Astrocyte (in vitro differentiated cells and primary cell): Measurements from ENCODE around the gene TUT7. TPM values are rescaled to one million over a fixed set of nuclear protein-coding genes. Genes with fewer than 3 reads are reported as not detected.

Source experiments
- DNase-seq: peaks from one replicate; pipeline ENCODE4 v3.0.0-alpha.2; 2010; ENCODE audit warnings: low read depth
- FAIRE-seq: peaks from 2 replicates; lab custom pipeline; 2011; peaks lifted over from hg19 to GRCh38; lab: Jason Lieb, UNC
- H2AFZ ChIP-seq: 2 replicates; pipeline ENCODE4 v1.6.0; 2012; ENCODE audit warnings: low read depth, low read length, inconsistent platforms
- H3K27ac ChIP-seq: 2 replicates; pipeline ENCODE4 v1.5.1; 2011; ENCODE audit warnings: low read depth, low read length, inconsistent platforms
- H3K27me3 ChIP-seq: 2 replicates; pipeline ENCODE4 v1.6.0; 2011; ENCODE audit warnings: low read length, inconsistent platforms; ENCODE audit not compliant: insufficient read depth
- H3K36me3 ChIP-seq: 2 replicates; pipeline ENCODE4 v1.5.1; 2011; ENCODE audit warnings: low read length, inconsistent platforms; ENCODE audit not compliant: insufficient read depth
- H3K4me1 ChIP-seq: 2 replicates; pipeline ENCODE4 v1.5.1; 2011; ENCODE audit warnings: low read length, inconsistent platforms; ENCODE audit not compliant: insufficient read depth
- H3K4me2 ChIP-seq: 2 replicates; pipeline ENCODE4 v1.6.0; 2012; ENCODE audit warnings: low read length, inconsistent platforms
- H3K4me3 ChIP-seq: 2 replicates; pipeline ENCODE4 v1.5.1; 2011; ENCODE audit warnings: low read depth, mild to moderate bottlenecking, low read length, inconsistent platforms; ENCODE audit not compliant: insufficient read depth
- H3K79me2 ChIP-seq: 2 replicates; pipeline ENCODE4 v1.6.0; 2012; ENCODE audit warnings: mild to moderate bottlenecking, low read length, inconsistent platforms; ENCODE audit not compliant: insufficient read depth
- H3K9ac ChIP-seq: 2 replicates; pipeline ENCODE4 v1.6.0; 2012; ENCODE audit warnings: mild to moderate bottlenecking, low read length, inconsistent platforms
- H3K9me3 ChIP-seq: 2 replicates; pipeline ENCODE4 v1.5.1; 2012; ENCODE audit warnings: low read depth, mild to moderate bottlenecking, low read length, inconsistent platforms; ENCODE audit not compliant: insufficient read depth
- H4K20me1 ChIP-seq: 2 replicates; pipeline ENCODE4 v1.6.0; 2012; ENCODE audit warnings: low read length, inconsistent platforms; ENCODE audit not compliant: insufficient read depth
- H3K27ac Mint-ChIP-seq: one replicate; pipeline ENCODE4 v1.8.0; 2021; ENCODE audit warnings: mild to moderate bottlenecking, mixed read lengths; ENCODE audit not compliant: unreplicated experiment
- H3K27me3 Mint-ChIP-seq: one replicate; pipeline ENCODE4 v1.8.0; 2021; ENCODE audit warnings: low read depth, mixed read lengths; ENCODE audit not compliant: unreplicated experiment
- H3K36me3 Mint-ChIP-seq: one replicate; pipeline ENCODE4 v1.8.0; 2021; ENCODE audit warnings: low read depth, mixed read lengths; ENCODE audit not compliant: unreplicated experiment
- H3K4me1 Mint-ChIP-seq: one replicate; pipeline ENCODE4 v1.8.0; 2021; ENCODE audit warnings: low read depth, mixed read lengths; ENCODE audit not compliant: unreplicated experiment
- H3K4me3 Mint-ChIP-seq: one replicate; pipeline ENCODE4 v1.8.0; 2021; ENCODE audit warnings: mild to moderate bottlenecking, moderate library complexity, mixed read lengths; ENCODE audit not compliant: unreplicated experiment
- H3K9me3 Mint-ChIP-seq: one replicate; pipeline ENCODE4 v1.8.0; 2021; ENCODE audit warnings: mild to moderate bottlenecking, mixed read lengths; ENCODE audit not compliant: unreplicated experiment
- EZH2 ChIP-seq: IDR thresholded peaks from 2 replicates; pipeline ENCODE4 v1.6.1; 2012; ENCODE audit warnings: mild to moderate bottlenecking, low read length, inconsistent platforms; ENCODE audit not compliant: insufficient read depth
- total RNA-seq: library from RNA; stranded (reverse); gene quantifications from 2 replicates; pipeline ENCODE4 v1.2.1, GENCODE V29; 2021
- TF ChIP-seq, protein P1 (sequence below): IDR thresholded peaks from 2 replicates; pipeline ENCODE4 v1.5.1; 2011; ENCODE audit warnings: low read depth, mild to moderate bottlenecking, inconsistent platforms, low read length, moderate library complexity; ENCODE audit not compliant: insufficient read depth

The TUT7 gene
- total RNA-seq, 1 donor from 2014 or later = 24.8 TPM

- Histone ChIP-seq H3K4me2 (no peak overlapping the region), H3K9ac (no peak overlapping the region), H2AFZ (no peak overlapping the region), H3K36me3 (no peaks in the 10 kb centered on the region), H3K27ac (no peak overlapping the region), H3K4me3 (no peak overlapping the region), H4K20me1 (no peaks in the 10 kb centered on the region), H3K79me2 (no peaks in the 10 kb centered on the region), H3K4me1 (no peaks in the 10 kb centered on the region), H3K27me3 (no peaks in the 10 kb centered on the region), H3K9me3 (no peaks in the 10 kb centered on the region)
- no peaks in the 10 kb centered on the region for H3K27me3 Mint-ChIP-seq
- H3K36me3 Mint-ChIP-seq = peaks cover 3% of the 10 kb centered on the region
- H3K4me3 Mint-ChIP-seq = no peak overlapping the region
- TF ChIP-seq, protein P1, sequence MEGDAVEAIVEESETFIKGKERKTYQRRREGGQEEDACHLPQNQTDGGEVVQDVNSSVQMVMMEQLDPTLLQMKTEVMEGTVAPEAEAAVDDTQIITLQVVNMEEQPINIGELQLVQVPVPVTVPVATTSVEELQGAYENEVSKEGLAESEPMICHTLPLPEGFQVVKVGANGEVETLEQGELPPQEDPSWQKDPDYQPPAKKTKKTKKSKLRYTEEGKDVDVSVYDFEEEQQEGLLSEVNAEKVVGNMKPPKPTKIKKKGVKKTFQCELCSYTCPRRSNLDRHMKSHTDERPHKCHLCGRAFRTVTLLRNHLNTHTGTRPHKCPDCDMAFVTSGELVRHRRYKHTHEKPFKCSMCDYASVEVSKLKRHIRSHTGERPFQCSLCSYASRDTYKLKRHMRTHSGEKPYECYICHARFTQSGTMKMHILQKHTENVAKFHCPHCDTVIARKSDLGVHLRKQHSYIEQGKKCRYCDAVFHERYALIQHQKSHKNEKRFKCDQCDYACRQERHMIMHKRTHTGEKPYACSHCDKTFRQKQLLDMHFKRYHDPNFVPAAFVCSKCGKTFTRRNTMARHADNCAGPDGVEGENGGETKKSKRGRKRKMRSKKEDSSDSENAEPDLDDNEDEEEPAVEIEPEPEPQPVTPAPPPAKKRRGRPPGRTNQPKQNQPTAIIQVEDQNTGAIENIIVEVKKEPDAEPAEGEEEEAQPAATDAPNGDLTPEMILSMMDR = no peak
- no peak for TF ChIP-seq EZH2
- DNase-seq (no peak), FAIRE-seq (no peak)
- no peak overlapping the region for H3K27ac Mint-ChIP-seq
- H3K4me1 Mint-ChIP-seq = no peaks in the 10 kb centered on the region
- peaks cover 3% of the 10 kb centered on the region for H3K9me3 Mint-ChIP-seq
Measured at GRCh38 chr9:86252870-86253269, 101.3 kb downstream of the TUT7 start.

- Mint-ChIP-seq H3K27me3 (no peaks in the 10 kb centered on the region), H3K4me1 (no peaks in the 10 kb centered on the region), H3K36me3 (peaks cover 3% of the 10 kb centered on the region), H3K9me3 (peaks cover 3% of the 10 kb centered on the region), H3K27ac (no peak overlapping the region), H3K4me3 (no peak overlapping the region)
- H3K4me1 ChIP-seq = no peaks in the 10 kb centered on the region
- H3K27me3 ChIP-seq = no peaks in the 10 kb centered on the region
- no peaks in the 10 kb centered on the region for H3K79me2 ChIP-seq
- no peak overlapping the region for H3K4me3 ChIP-seq
- H4K20me1 ChIP-seq = no peaks in the 10 kb centered on the region
- no peak overlapping the region for H2AFZ ChIP-seq
- no peak for FAIRE-seq
- no peak overlapping the region for H3K4me2 ChIP-seq
- TF ChIP-seq, protein P1 = no peak
- no peak for TF ChIP-seq EZH2
- H3K36me3 ChIP-seq = no peaks in the 10 kb centered on the region
- H3K9me3 ChIP-seq = no peaks in the 10 kb centered on the region
- H3K9ac ChIP-seq = no peak overlapping the region
- H3K27ac ChIP-seq = no peak overlapping the region
- no peak for DNase-seq
Measured at GRCh38 chr9:86250123-86250522, 104.1 kb downstream of the TUT7 start.

GRCh38 chr9:86248746-86249145 is 105.5 kb downstream of the TUT7 start:
- Mint-ChIP-seq H3K27ac (no peak overlapping the region), H3K36me3 (peaks cover 3% of the 10 kb centered on the region), H3K4me1 (no peaks in the 10 kb centered on the region), H3K27me3 (no peaks in the 10 kb centered on the region), H3K9me3 (peaks cover 3% of the 10 kb centered on the region), H3K4me3 (no peak overlapping the region)
- no peaks in the 10 kb centered on the region for H3K4me1 ChIP-seq
- no peak overlapping the region for H3K27ac ChIP-seq
- no peak overlapping the region for H3K4me2 ChIP-seq
- no peak overlapping the region for H2AFZ ChIP-seq
- no peak for TF ChIP-seq EZH2
- TF ChIP-seq, protein P1 = no peak
- no peak overlapping the region for H3K4me3 ChIP-seq
- H3K9ac ChIP-seq = no peak overlapping the region
- FAIRE-seq (no peak), DNase-seq (no peak)
- H4K20me1 ChIP-seq = no peaks in the 10 kb centered on the region
- no peaks in the 10 kb centered on the region for H3K79me2 ChIP-seq
- no peaks in the 10 kb centered on the region for H3K36me3 ChIP-seq
- no peaks in the 10 kb centered on the region for H3K9me3 ChIP-seq
- H3K27me3 ChIP-seq = no peaks in the 10 kb centered on the region
